ENCODE results near the gene SHISAL1. TPM values are rescaled to one million over a fixed set of nuclear protein-coding genes. Genes with fewer than 3 reads are reported as not detected.

The SHISAL1 gene
- total and polyA plus RNA-seq, 4 donors, result 0.12 to 0.74 (median 0.34) TPM

DNA sequence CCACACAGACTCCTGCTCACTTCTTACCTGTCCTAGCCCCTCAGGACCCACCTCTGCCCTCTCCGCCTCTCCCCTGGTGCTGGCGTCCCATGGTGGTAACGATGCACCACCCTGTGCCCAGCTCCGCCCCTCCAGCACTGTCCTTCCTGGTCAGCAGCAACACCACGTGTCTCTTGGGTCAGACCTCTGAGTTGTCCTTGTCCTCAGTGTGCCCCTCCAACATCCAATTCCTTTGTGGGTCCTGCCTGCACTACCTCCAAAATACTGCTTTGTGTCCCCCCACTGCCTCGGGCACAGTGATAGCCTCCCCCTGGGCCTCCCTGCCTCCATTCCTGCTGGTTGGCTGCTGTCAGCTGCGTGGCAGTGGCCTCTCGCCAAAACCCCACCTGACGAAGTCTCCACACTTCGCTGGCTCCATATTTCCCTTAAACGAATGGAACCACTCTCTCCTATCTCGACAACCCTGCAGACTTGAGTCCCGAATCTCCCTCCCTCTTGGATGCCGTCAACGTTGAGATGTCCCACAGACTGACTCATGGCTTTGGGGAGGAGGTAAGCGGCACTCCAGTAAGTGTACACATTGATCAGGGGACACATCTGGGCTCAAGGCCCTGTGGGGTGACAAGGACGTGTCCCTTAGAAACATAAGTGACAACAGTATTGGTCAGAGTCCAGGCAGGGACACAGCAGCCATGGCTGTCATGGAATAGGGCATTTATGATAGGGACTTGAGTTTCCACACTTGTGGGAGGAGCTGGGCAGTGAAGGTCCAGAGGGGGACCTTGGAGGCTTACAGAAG, 42.8 kb downstream of the SHISAL1 start:
- H3K36me3 ChIP-seq (ENCODE audit: control insufficient read depth in 4 of 4, insufficient read depth in 4 of 4, low read length in 4 of 4), result no peaks in the 10 kb centered on the region
- no peak overlapping the region for H3K9ac ChIP-seq (ENCODE audit: insufficient read depth in 1 of 2, low read length in 2 of 2)
- DNase-seq (no peak), ATAC-seq (ENCODE audit: insufficient read depth, low FRiP score) (no peak)
- TF ChIP-seq, protein P1, sequence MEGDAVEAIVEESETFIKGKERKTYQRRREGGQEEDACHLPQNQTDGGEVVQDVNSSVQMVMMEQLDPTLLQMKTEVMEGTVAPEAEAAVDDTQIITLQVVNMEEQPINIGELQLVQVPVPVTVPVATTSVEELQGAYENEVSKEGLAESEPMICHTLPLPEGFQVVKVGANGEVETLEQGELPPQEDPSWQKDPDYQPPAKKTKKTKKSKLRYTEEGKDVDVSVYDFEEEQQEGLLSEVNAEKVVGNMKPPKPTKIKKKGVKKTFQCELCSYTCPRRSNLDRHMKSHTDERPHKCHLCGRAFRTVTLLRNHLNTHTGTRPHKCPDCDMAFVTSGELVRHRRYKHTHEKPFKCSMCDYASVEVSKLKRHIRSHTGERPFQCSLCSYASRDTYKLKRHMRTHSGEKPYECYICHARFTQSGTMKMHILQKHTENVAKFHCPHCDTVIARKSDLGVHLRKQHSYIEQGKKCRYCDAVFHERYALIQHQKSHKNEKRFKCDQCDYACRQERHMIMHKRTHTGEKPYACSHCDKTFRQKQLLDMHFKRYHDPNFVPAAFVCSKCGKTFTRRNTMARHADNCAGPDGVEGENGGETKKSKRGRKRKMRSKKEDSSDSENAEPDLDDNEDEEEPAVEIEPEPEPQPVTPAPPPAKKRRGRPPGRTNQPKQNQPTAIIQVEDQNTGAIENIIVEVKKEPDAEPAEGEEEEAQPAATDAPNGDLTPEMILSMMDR (IDR thresholded peaks at IDR 0.05; ENCODE audit: control extremely low read depth, extremely low read depth), result no peak
- no peaks in the 10 kb centered on the region for H3K4me1 ChIP-seq (ENCODE audit: control insufficient read depth in 5 of 5, insufficient read depth in 5 of 5, low read length in 5 of 5)
- no peaks in the 10 kb centered on the region for H3K27me3 ChIP-seq (ENCODE audit: control insufficient read depth in 3 of 3, insufficient read depth in 3 of 3, low read length in 2 of 3)
- WGBS, 2 donors, result 84 to 88% methylated on average over 17 of the region's 17 CpGs
- no peak overlapping the region for H3K4me3 ChIP-seq
- H3K9me3 ChIP-seq (ENCODE audit: control insufficient read depth in 4 of 4, insufficient read depth in 3 of 4, low read length in 3 of 4), result peaks cover 0 to 13% (median 0%) of the 10 kb centered on the region in 4 donors
- no peak overlapping the region for H3K27ac ChIP-seq (ENCODE audit: low read depth in 1 of 2, low read length in 1 of 2)

GRCh38 chr22:44269117-44269498, 43.6 kb downstream of the SHISAL1 start:
- no peak for DNase-seq
- TF ChIP-seq, protein P1 (IDR thresholded peaks at IDR 0.05; ENCODE audit: control extremely low read depth, extremely low read depth), result no peak
- Histone ChIP-seq H3K27me3 (ENCODE audit: control insufficient read depth in 3 of 3, insufficient read depth in 3 of 3, low read length in 2 of 3) (no peaks in the 10 kb centered on the region), H3K9ac (ENCODE audit: insufficient read depth in 1 of 2, low read length in 2 of 2) (no peak overlapping the region), H3K4me1 (ENCODE audit: control insufficient read depth in 5 of 5, insufficient read depth in 5 of 5, low read length in 5 of 5) (no peaks in the 10 kb centered on the region), H3K27ac (ENCODE audit: low read depth in 1 of 2, low read length in 1 of 2) (no peak overlapping the region), H3K36me3 (ENCODE audit: control insufficient read depth in 4 of 4, insufficient read depth in 4 of 4, low read length in 4 of 4) (no peaks in the 10 kb centered on the region), H3K4me3 (no peak overlapping the region), H3K9me3 (ENCODE audit: control insufficient read depth in 4 of 4, insufficient read depth in 3 of 4, low read length in 3 of 4) (peaks cover 0 to 18% (median 0%) of the 10 kb centered on the region in 4 donors)
- WGBS, 2 donors, result 79% methylated on average over 5 of the region's 5 CpGs
- no peak for ATAC-seq (ENCODE audit: insufficient read depth, low FRiP score)

DNA sequence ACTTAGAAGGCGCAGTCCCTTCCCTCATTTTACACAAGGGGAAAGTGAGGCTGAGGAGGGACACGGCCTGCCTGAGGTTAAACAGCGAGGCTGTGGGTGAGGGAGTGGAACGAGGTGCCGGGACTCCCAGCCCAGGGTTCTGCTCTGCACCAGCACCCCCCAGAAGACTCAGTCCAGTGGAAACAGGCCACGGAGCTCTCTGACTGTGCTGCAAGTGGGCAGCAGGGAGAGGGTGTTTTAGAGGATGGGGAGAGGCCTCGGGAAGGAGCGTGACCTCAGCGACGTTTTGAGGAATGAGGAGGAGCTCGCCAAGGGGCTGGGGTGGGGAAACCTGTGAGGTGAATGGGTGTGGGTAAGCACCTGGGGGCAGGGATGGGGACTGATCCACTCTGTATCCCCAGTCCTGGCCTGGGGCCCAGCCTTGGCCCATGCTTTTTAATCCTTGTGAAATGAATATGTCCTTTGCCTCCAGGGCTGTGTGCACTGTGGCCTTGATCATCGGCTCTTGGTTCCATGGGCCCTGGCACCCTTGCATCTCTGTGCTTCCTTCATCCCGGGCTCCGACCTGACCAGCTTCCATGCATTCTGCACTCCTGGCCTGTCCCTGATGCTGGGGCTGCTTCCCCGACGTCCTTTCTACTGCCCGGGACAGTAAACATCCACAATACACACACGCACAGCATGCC, 44.2 kb downstream of the SHISAL1 start:
- TF ChIP-seq, protein P1 (IDR thresholded peaks at IDR 0.05; ENCODE audit: control extremely low read depth, extremely low read depth), result no peak
- WGBS, 2 donors, result 78 to 86% methylated on average over 18 of the region's 18 CpGs
- Histone ChIP-seq H3K36me3 (ENCODE audit: control insufficient read depth in 4 of 4, insufficient read depth in 4 of 4, low read length in 4 of 4) (no peaks in the 10 kb centered on the region), H3K9me3 (ENCODE audit: control insufficient read depth in 4 of 4, insufficient read depth in 3 of 4, low read length in 3 of 4) (peaks cover 0 to 19% (median 0%) of the 10 kb centered on the region in 4 donors), H3K9ac (ENCODE audit: insufficient read depth in 1 of 2, low read length in 2 of 2) (no peak overlapping the region), H3K4me3 (no peak overlapping the region), H3K27me3 (ENCODE audit: control insufficient read depth in 3 of 3, insufficient read depth in 3 of 3, low read length in 2 of 3) (no peaks in the 10 kb centered on the region), H3K27ac (ENCODE audit: low read depth in 1 of 2, low read length in 1 of 2) (no peak overlapping the region), H3K4me1 (ENCODE audit: control insufficient read depth in 5 of 5, insufficient read depth in 5 of 5, low read length in 5 of 5) (no peaks in the 10 kb centered on the region)
- ATAC-seq (ENCODE audit: insufficient read depth, low FRiP score) (no peak), DNase-seq (no peak)
